NCI-H774 (cell line): ENCODE measurements around the gene ZNF101.
A peak's percentile ranks its signal among the peaks of the same experiment; 100 is the strongest.

ENCODE experiments used
- DNase-seq: peaks from one replicate; lab custom pipeline; 2025; lab: John Stamatoyannopoulos, UW

ZNF101 gene

DNA sequence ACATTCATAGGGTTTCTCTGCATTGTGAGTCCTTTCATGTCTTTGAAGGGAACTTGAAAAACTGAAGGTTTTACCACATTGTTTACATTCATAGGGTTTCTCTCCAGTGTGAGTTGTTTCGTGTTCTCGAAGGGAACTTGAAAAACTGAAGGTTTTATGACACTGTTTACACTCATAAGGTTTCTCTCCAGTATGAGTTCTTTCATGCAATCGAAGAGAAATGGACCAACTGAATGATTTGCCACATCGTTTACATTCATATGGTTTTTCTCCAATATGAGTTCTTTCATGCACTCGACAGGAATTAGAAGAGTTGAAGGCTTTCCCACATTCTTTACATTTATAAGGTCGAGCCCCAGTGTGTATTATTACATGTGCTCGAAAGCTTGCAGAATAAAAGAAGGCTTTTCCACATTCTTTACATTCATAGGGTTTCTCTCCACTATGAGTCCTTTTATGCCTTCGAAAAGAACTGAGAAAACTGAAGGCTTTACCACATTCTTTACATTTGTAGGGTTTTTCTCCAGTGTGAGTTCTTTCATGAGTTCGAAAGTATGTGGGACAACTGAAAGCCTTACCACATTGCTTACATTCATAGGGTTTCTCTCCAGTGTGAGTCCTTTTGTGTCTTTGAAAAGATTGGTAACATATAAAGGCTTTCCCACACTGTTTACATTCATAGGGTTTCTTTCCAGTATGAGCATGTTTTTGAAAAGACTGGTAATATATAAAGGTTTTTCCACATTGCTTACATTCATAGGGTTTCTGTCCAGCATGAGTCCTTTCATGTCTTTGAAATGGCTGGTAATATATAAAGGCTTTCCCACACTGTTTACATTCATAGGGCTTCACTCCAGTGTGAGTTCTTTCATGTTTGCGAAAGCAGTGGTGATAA is 43.5 kb downstream of the ZNF101 start:
- no peak for DNase-seq

DNA sequence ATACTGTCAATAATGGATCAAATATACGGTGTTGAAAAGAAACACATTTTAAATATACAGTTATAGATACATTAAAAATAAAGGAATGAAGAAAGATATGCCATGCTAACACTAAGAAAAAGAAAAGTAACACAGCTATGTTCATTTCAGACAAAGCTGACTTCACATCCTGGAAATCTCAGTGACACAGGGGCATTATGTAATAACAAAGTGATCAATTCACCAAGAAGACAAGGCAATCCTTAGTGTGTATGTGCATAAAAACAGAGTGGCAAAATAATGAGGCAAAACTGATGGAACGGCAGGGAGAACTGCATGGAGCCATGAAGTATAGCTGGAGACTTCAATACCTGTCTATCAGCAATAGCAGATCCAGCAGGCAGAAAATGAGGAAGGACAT is 51.2 kb downstream of the ZNF101 start:
- no peak for DNase-seq

DNA sequence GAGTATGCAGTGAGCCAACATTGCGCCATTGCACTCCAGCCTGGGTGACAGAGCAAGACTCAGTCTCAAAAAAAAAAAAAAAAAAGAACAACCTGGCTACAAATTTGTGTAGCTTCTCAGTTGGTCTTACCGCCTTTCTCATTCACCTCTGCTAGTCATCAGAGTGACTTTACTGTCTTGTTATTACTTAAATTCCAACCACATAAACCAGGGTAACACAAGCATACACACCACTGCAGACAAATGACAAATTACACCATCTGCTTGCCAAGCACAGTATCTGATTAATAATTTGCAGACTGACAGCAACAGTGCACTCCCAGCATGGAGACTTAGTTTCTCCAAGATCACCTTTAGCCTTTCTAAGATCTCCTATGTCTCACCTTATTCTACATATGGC is 53.3 kb downstream of the ZNF101 start:
- DNase-seq = no peak

DNA sequence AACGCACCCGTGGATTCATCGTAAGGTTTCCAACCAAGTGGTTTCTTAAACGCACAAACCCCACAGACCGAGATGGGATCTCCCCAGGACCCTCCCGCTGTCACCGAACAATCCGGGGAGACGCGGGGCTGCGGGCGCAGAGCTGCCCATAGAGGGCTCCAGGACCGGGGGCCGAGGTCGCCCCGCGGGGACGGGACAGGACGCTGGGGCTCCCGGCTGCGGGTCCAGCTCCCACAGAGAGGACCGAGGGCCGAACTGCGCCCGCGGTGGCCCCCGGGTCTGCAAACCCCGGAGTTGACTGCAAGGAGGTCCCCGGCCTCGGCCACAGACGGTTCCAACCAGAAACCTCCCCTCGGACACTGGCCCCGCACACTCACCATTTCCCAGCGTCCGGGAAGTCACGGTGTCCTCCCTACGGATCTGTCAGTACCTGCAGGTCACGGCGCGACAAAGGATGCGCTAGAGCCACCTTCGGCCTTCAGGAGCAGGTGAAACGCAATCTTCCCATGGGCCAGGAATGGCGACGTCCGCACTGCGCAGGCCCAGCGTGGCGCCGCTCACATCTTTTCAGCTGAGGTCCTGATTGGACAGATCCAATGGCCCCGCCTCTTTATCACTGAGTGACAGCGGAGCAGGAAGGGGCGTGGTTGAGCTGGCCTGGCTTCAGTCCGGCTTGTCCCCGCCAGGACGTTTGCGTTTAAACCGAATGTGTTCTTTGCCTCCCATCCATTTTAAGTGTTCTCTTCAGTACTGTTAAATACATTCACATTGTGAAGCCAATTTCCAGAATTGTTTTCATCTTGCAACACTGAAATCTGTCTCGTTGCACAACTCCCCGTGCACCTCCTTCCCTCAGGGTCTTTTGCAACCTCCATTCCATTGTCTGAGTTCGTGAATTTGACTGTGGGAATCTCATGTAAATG is 64.2 kb downstream of the ZNF101 start, which contains the start of gene ZNF14:
ZNF14 (minus strand) TSS at position 534 of the 923 bp plus-strand sequence; CDS start at position 380, 154 bp downstream.
- peak; percentile 94 for DNase-seq
